PC-3 (cell line): ENCODE measurements around the gene SHLD1. TPM values are rescaled to one million over a fixed set of nuclear protein-coding genes. Genes with fewer than 3 reads are reported as not detected.

ENCODE experiments used
- ATAC-seq: fragments of 200-7000 bp; cut with Tn5 transposase; 2 replicates; pipeline ENCODE4 v1.9.1; 2020; ENCODE audit warnings: mild to moderate bottlenecking, moderate library complexity
- BruUV-seq: library from RNA; stranded (reverse); fragments of 400-500 nt; replicated peaks from 2 replicates; lab custom pipeline; 2021; lab: Mats Ljungman, UMichigan
- CTCF ChIA-PET: fragments of 300-600 bp; sonication (Branson Sonifier 250); formaldehyde crosslinking; loops from one replicate; lab custom pipeline; 2022; ENCODE audit warnings: antibody characterized with exemption; lab: Charles Lee
- POLR2A ChIA-PET: fragments of 300-600 bp; sonication (Branson Sonifier 250); formaldehyde crosslinking; loops from one replicate; lab custom pipeline; 2022; ENCODE audit warnings: antibody characterized with exemption; ENCODE audit not compliant: unreplicated experiment; lab: Charles Lee
- DNase-seq: peaks from one replicate; pipeline ENCODE4 v3.0.0-alpha.2; 2015
- H2AFZ ChIP-seq: fragments of 300-600 bp; sonication (generic); 2 replicates; pipeline ENCODE4 v1.6.0; 2016; ENCODE audit warnings: antibody characterized with exemption, low read length
- H3F3A ChIP-seq: fragments of 300-600 bp; sonication (generic); one replicate; pipeline ENCODE4 v1.6.0; 2017; ENCODE audit warnings: antibody characterized with exemption, low read length, control low read depth, mild to moderate bottlenecking; ENCODE audit not compliant: unreplicated experiment
- H3K27ac ChIP-seq: fragments of 300-600 bp; sonication (generic); 2 replicates; pipeline ENCODE4 v1.5.1; 2016; ENCODE audit warnings: mild to moderate bottlenecking, low read length
- H3K27me3 ChIP-seq: fragments of 300-600 bp; sonication (generic); 2 replicates; pipeline ENCODE4 v1.6.1; 2016; ENCODE audit warnings: low read length, mixed read lengths
- H3K36me3 ChIP-seq: fragments of 300-600 bp; sonication (generic); 2 replicates; pipeline ENCODE4 v1.6.1; 2016; ENCODE audit warnings: low read depth, mixed run types, low read length, mixed read lengths
- H3K4me1 ChIP-seq: fragments of 300-600 bp; sonication (generic); 2 replicates; pipeline ENCODE4 v1.5.1; 2016; ENCODE audit warnings: low read length; ENCODE audit not compliant: insufficient read depth
- H3K4me2 ChIP-seq: fragments of 300-600 bp; sonication (generic); 2 replicates; pipeline ENCODE4 v1.6.0; 2016; ENCODE audit warnings: low read length
- H3K4me3 ChIP-seq: fragments of 300-600 bp; sonication (generic); 2 replicates; pipeline ENCODE4 v1.5.1; 2016; ENCODE audit warnings: mild to moderate bottlenecking, low read length, mixed read lengths
- H3K79me2 ChIP-seq: fragments of 300-600 bp; sonication (generic); 2 replicates; pipeline ENCODE4 v1.6.1; 2017; ENCODE audit warnings: low read length, mixed read lengths
- H3K9ac ChIP-seq: fragments of 300-600 bp; sonication (generic); 2 replicates; pipeline ENCODE4 v1.6.0; 2016; ENCODE audit warnings: mild to moderate bottlenecking, low read length
- H3K9me2 ChIP-seq: fragments of 300-600 bp; sonication (generic); replicated peaks from 2 replicates; pipeline ENCODE4 v1.6.1; 2016; ENCODE audit warnings: mixed run types, low read length, mixed read lengths
- H3K9me3 ChIP-seq: fragments of 300-600 bp; sonication (generic); 2 replicates; pipeline ENCODE4 v1.6.1; 2016; ENCODE audit warnings: low read length, mixed read lengths
- H4K20me1 ChIP-seq: fragments of 300-600 bp; sonication (generic); 2 replicates; pipeline ENCODE4 v1.6.1; 2016; ENCODE audit warnings: low read length, mixed read lengths
- EZH2 ChIP-seq: fragments of 300-600 bp; sonication (generic); IDR thresholded peaks from one replicate; pipeline ENCODE4 v1.6.1; 2017; ENCODE audit warnings: antibody characterized with exemption, mild to moderate bottlenecking, low read length; ENCODE audit not compliant: unreplicated experiment
- EZH2phosphoT487 ChIP-seq: fragments of 300-600 bp; sonication (generic); IDR thresholded peaks from 2 replicates; pipeline ENCODE4 v1.6.1; 2018; ENCODE audit warnings: mild to moderate bottlenecking, antibody characterized with exemption, low read length, borderline replicate concordance
- intact Hi-C: fragments of 100-400 bp; cut with micrococcal nuclease; formaldehyde crosslinking; loops from 2 replicates; pipeline ENCODE4 v1.9.0; 2023
- total RNA-seq: library from RNA; depleted of rRNA; stranded (reverse); fragments of >200 nt; gene quantifications from 2 replicates; pipeline ENCODE4 v1.2.3, GENCODE V29; 2014
- TF ChIP-seq, protein P1 (sequence below): fragments of 300-600 bp; sonication (generic); conservative IDR thresholded peaks from 2 replicates; pipeline ENCODE4 v1.5.1; 2017; ENCODE audit warnings: antibody characterized with exemption, low read depth, mild to moderate bottlenecking, low read length

Gene SHLD1
- total RNA-seq, 1 experiment from 2014 or later: 3.4 TPM

DNA sequence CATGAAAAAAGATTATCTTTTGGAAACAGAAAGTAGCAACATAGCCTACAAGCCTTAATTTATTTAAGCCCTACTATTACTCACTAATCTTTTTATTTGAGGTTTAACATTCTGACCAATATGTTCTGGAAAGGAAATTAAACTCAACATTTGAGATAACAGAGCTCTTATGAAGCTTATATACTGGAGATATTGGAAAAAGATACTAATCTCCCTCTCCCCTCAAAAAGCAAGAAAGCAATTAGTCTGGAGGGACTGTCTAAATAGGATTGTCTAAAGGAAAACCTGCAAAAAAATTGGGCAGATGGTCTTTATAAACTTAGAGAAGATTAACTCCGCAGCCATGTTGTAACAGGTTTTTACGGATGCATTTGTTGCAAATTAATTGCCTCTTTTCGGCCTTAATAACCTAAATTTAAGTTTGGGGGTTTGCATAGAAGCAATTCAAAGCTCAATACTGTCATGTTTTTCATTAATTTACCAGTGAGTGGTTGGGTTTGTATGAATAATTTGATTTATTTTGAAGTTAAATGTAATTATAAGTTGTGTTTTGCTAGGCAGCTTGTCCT, 79.1 kb downstream of the SHLD1 start:
- POLR2A ChIA-PET: no interaction called here
- Histone ChIP-seq H2AFZ (no peak overlapping the region), H3K9me2 (no peaks in the 10 kb centered on the region), H3K4me3 (no peak overlapping the region), H3K27ac (no peak overlapping the region), H4K20me1 (no peaks in the 10 kb centered on the region), H3K27me3 (no peaks in the 10 kb centered on the region), H3K9ac (no peak overlapping the region), H3F3A (no peaks in the 10 kb centered on the region), H3K79me2 (no peaks in the 10 kb centered on the region), H3K4me2 (no peak overlapping the region), H3K36me3 (no peaks in the 10 kb centered on the region), H3K9me3 (no peaks in the 10 kb centered on the region), H3K4me1 (no peaks in the 10 kb centered on the region)
- CTCF ChIA-PET: no interaction called here
- DNase-seq: no peak
- no peak for TF ChIP-seq EZH2
- TF ChIP-seq, protein P1, sequence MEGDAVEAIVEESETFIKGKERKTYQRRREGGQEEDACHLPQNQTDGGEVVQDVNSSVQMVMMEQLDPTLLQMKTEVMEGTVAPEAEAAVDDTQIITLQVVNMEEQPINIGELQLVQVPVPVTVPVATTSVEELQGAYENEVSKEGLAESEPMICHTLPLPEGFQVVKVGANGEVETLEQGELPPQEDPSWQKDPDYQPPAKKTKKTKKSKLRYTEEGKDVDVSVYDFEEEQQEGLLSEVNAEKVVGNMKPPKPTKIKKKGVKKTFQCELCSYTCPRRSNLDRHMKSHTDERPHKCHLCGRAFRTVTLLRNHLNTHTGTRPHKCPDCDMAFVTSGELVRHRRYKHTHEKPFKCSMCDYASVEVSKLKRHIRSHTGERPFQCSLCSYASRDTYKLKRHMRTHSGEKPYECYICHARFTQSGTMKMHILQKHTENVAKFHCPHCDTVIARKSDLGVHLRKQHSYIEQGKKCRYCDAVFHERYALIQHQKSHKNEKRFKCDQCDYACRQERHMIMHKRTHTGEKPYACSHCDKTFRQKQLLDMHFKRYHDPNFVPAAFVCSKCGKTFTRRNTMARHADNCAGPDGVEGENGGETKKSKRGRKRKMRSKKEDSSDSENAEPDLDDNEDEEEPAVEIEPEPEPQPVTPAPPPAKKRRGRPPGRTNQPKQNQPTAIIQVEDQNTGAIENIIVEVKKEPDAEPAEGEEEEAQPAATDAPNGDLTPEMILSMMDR: no peak
- no peak for TF ChIP-seq EZH2phosphoT487
- no peak for ATAC-seq
- intact Hi-C loops: no loop called here
- no TSS peak for BruUV-seq

DNA sequence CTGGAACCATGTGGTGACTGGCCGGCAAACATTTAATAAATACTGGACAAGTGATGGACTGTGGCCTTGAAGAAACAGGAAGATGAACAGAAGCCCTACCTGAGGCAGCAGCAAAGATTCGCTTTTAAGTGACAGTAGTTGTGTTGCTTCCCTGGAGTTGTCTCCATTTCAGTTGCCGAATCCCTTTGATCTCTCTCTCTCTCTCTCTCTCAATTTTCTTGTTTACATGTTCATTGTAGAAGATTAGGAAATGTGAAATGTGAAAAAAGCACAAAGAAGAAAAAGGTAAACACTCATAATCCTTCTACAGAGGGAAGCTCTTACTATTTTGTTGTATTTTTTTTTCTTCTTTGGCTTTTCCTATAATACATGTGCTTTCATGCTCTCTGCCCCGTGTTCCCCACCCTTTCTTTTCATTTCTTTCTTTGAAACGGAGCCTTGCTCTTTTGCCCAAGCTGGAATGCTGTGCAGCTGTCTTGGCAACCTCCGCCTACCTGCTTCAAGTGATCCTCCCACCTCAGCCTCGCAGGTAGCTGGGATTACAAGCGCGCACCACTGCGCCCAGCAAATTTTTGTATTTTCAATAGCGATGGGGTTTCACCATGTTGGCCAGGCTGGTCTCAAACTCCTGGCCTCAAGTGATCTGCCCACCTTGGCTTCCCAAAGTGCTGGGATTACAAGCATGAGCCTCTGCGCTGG, 81.5 kb downstream of the SHLD1 start:
- ATAC-seq (no peak), DNase-seq (no peak)
- H3K4me1 ChIP-seq: peaks cover 11% of the 10 kb centered on the region
- H2AFZ ChIP-seq: no peak overlapping the region
- H3K4me3 ChIP-seq: no peak overlapping the region
- no peaks in the 10 kb centered on the region for H3K9me3 ChIP-seq
- no peaks in the 10 kb centered on the region for H4K20me1 ChIP-seq
- intact Hi-C loops: no loop called here
- H3K36me3 ChIP-seq: no peaks in the 10 kb centered on the region
- ChIA-PET CTCF (no interaction called here), POLR2A (no interaction called here)
- no peaks in the 10 kb centered on the region for H3K79me2 ChIP-seq
- no peak overlapping the region for H3K4me2 ChIP-seq
- no peaks in the 10 kb centered on the region for H3F3A ChIP-seq
- H3K9ac ChIP-seq: no peak overlapping the region
- no TSS peak for BruUV-seq
- no peaks in the 10 kb centered on the region for H3K9me2 ChIP-seq
- no peaks in the 10 kb centered on the region for H3K27me3 ChIP-seq
- no peak overlapping the region for H3K27ac ChIP-seq
- TF ChIP-seq, protein P1: no peak
- no peak for TF ChIP-seq EZH2phosphoT487
- no peak for TF ChIP-seq EZH2

DNA sequence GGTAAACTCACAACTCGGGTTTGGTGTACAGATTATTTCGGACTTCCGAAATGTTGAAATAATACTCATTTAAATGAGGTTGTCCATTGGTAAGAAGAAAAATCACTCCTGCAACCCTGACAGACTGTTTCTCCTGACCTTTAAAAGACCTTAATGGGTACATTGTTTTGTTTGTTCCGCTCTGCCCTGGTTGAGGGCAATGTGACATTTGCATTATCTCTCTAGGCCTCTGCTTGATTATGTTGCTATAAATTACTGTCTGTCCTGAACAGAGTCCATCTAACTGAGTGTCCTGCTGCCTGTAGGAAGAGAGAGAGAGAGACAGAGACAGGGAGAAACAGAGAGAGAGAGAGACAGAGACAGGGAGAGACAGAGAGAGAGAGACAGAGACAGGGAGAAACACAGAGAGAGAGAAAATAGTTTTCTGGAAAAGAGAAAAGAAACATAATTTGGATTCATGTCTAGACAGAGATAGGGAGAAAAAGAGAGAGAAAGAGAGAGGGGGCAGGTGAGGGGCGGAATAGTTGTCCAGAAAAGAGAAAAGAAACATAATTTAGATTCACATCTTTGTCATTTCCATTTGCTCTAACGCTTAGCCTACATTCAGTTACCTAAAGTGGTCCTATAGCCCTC, 83.2 kb downstream of the SHLD1 start:
- no peaks in the 10 kb centered on the region for H3K79me2 ChIP-seq
- H3K9me3 ChIP-seq: no peaks in the 10 kb centered on the region
- TF ChIP-seq EZH2 (no peak), EZH2phosphoT487 (no peak)
- TF ChIP-seq, protein P1: no peak
- no peaks in the 10 kb centered on the region for H3K36me3 ChIP-seq
- ATAC-seq (no peak), DNase-seq (no peak)
- no peaks in the 10 kb centered on the region for H3K9me2 ChIP-seq
- no TSS peak for BruUV-seq
- no peaks in the 10 kb centered on the region for H3K27me3 ChIP-seq
- H3K9ac ChIP-seq: no peak overlapping the region
- H2AFZ ChIP-seq: no peak overlapping the region
- POLR2A ChIA-PET: no interaction called here
- no peak overlapping the region for H3K4me2 ChIP-seq
- no peaks in the 10 kb centered on the region for H4K20me1 ChIP-seq
- H3K27ac ChIP-seq: no peak overlapping the region
- no peak overlapping the region for H3K4me3 ChIP-seq
- H3K4me1 ChIP-seq: peaks cover 11% of the 10 kb centered on the region
- CTCF ChIA-PET: no interaction called here
- H3F3A ChIP-seq: no peaks in the 10 kb centered on the region
- intact Hi-C loops: no loop called here
